Activated gamma-delta T cell treated with Interleukin-2 at 50 U/mL for 16 hours (primary cell): ENCODE results near the gene MAPK12.

Experiments
- DNase-seq: peaks from one replicate; pipeline ENCODE4 v3.0.0-alpha.2; 2020

Gene MAPK12

GRCh38 chr22:50261615-50262459, at the start of gene MAPK12:
Gene MAPK12 (minus strand): TSS chr22:50261683. CDS start chr22:50261509, 174 bp downstream.
- DNase-seq: no peak

- DNase-seq: no peak
Measured at GRCh38 chr22:50310949-50311444, 49.5 kb upstream of the MAPK12 start.

- no peak for DNase-seq
Measured at GRCh38 chr22:50310031-50310722, 48.7 kb upstream of the MAPK12 start.

GRCh38 chr22:50309601-50309991, 48.1 kb upstream of the MAPK12 start:
- no peak for DNase-seq

- no peak for DNase-seq
Measured at GRCh38 chr22:50308986-50309600, 47.6 kb upstream of the MAPK12 start.

- DNase-seq: no peak
Measured at GRCh38 chr22:50308597-50308935, 47.1 kb upstream of the MAPK12 start.

- no peak for DNase-seq
Measured at GRCh38 chr22:50307890-50308596, 46.6 kb upstream of the MAPK12 start.

- no peak for DNase-seq
Measured at GRCh38 chr22:50306753-50307749, 45.6 kb upstream of the MAPK12 start, which contains the start of gene PLXNB2. Gene PLXNB2 (minus strand): TSS chr22:50307646. CDS start chr22:50290584, 17,062 bp downstream.

GRCh38 chr22:50305923-50306566, 44.6 kb upstream of the MAPK12 start:
- no peak for DNase-seq

GRCh38 chr22:50305393-50305922, 44.0 kb upstream of the MAPK12 start:
- no peak for DNase-seq

- no peak for DNase-seq
Measured at GRCh38 chr22:50304528-50305392, 43.3 kb upstream of the MAPK12 start.

- DNase-seq: no peak
Measured at GRCh38 chr22:50303848-50304527, 42.5 kb upstream of the MAPK12 start.

- no peak for DNase-seq
Measured at GRCh38 chr22:50303515-50303847, 42.0 kb upstream of the MAPK12 start.

- DNase-seq: no peak
Measured at GRCh38 chr22:50302564-50302963, 41.1 kb upstream of the MAPK12 start.

GRCh38 chr22:50302041-50302541, 40.6 kb upstream of the MAPK12 start:
- no peak for DNase-seq

- DNase-seq: no peak
Measured at GRCh38 chr22:50301581-50301991, 40.1 kb upstream of the MAPK12 start.

GRCh38 chr22:50300620-50301257, 39.3 kb upstream of the MAPK12 start:
- no peak for DNase-seq

GRCh38 chr22:50299785-50300619, 38.5 kb upstream of the MAPK12 start:
- no peak for DNase-seq
